GM10266 (cell line): Measurements from ENCODE around the gene GMPS.

Experiments
- DNase-seq: peaks from one replicate; pipeline ENCODE4 v3.0.0; 2012; ENCODE audit errors: extremely low spot score
- TF ChIP-seq, protein P1 (sequence below): IDR thresholded peaks from 2 replicates; pipeline ENCODE4 v1.5.1; 2012; ENCODE audit warnings: mild to moderate bottlenecking, low read depth; ENCODE audit not compliant: control insufficient read depth, insufficient read depth; ENCODE audit errors: missing control alignments

Gene GMPS

DNA sequence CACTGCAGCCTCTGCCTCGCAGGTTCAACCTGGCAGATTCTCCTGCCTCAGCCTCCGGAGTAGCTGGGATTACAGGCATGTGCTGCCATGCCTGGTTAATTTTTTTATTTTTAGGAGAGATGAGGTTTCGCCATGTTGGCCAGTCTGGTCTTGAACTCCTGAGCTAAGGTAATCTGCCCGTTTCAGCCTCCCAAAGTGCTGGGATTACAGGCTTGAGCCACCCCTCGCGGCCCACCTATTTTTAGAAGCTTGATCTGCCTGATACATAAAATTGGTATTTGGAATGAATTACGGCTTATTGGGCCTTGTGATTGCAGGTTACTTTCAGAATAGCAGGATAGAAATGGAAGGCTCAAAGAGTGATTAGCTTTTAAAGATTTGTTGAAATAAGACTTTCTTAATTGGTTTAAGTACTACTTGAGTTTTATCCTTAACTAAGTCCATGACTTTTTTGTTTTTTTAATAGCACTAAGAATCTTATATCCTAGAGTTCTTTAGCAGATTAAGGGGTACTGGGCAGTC is 25.0 kb downstream of the GMPS start:
- DNase-seq: no peak
- TF ChIP-seq, protein P1, sequence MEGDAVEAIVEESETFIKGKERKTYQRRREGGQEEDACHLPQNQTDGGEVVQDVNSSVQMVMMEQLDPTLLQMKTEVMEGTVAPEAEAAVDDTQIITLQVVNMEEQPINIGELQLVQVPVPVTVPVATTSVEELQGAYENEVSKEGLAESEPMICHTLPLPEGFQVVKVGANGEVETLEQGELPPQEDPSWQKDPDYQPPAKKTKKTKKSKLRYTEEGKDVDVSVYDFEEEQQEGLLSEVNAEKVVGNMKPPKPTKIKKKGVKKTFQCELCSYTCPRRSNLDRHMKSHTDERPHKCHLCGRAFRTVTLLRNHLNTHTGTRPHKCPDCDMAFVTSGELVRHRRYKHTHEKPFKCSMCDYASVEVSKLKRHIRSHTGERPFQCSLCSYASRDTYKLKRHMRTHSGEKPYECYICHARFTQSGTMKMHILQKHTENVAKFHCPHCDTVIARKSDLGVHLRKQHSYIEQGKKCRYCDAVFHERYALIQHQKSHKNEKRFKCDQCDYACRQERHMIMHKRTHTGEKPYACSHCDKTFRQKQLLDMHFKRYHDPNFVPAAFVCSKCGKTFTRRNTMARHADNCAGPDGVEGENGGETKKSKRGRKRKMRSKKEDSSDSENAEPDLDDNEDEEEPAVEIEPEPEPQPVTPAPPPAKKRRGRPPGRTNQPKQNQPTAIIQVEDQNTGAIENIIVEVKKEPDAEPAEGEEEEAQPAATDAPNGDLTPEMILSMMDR: no peak

DNA sequence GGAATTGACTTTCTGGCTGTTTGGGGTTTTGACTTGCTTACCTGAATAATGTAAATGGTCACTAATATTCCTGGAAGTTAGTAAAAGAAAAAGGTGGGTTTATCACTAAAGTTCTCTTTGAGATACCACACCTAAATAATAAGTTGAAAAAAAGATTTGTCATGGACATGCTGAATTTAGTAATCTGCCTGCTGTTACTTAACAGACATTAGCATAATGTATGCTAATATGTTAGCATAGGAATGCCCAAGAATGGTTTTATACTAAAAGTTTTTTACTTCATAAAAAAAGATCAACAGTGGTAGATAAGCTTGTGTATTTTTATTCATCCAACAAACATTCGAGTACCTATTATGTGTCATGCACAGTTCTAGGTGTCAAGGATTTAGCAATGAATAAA is 36.5 kb downstream of the GMPS start:
- TF ChIP-seq, protein P1: no peak
- no peak for DNase-seq

DNA sequence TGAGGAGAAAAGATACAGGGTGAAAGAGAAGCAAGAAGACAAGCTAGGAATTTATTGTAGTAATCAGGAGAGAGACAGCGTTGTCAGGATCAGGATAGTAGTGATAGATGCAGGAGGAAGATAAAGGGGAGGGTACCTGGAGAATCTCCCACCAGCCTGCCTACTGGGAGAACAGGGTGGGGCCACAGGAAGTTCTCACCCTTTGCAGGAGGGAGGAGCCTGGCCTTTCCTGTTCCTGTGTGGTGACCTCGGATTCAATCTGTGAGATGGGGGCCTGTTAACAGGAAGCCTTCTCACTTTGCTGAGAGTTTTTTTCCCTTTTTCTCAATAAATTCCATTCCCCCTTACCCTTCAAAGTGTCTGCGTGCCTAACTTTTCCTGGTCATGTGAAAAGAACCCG is 37.6 kb downstream of the GMPS start:
- DNase-seq: no peak
- TF ChIP-seq, protein P1: no peak

DNA sequence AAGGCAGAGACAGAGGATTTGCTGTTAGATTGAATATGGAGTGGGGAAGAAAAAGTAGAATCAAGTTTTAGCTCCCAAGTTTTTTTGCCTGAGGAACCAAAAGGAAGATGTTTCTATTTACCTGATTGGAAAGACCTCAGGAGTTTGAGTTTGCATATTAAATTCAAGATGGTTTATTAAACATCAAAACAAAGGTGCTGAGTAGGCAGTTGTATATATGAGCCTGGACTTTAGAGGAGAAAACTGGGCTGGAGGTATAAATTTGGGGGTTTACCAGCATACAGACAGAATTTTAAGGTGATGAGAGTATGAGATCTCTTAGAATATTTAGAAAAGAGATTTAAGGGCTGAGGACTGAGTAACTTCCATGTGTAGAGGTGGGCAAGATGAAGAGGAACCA is 38.2 kb downstream of the GMPS start:
- TF ChIP-seq, protein P1: no peak
- DNase-seq: no peak

DNA sequence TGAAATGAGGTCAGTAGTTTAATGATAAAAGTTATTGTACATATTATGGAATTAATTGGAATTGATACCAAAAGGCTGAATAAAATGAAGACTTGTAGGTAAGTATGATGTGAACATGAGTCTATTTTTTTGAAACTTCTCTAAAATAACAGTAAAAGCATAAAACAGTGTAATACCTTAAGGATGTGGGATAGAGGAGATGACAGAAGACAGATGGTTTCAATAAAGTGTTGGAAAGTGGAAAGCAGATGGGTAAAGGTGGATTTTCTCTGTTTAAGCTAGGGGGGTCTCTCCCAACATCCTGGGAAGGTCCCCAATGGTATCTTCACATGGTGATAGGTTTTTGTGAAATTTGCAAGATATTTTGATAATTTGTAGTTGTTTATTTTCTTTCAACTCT is 41.6 kb downstream of the GMPS start:
- TF ChIP-seq, protein P1: no peak

DNA sequence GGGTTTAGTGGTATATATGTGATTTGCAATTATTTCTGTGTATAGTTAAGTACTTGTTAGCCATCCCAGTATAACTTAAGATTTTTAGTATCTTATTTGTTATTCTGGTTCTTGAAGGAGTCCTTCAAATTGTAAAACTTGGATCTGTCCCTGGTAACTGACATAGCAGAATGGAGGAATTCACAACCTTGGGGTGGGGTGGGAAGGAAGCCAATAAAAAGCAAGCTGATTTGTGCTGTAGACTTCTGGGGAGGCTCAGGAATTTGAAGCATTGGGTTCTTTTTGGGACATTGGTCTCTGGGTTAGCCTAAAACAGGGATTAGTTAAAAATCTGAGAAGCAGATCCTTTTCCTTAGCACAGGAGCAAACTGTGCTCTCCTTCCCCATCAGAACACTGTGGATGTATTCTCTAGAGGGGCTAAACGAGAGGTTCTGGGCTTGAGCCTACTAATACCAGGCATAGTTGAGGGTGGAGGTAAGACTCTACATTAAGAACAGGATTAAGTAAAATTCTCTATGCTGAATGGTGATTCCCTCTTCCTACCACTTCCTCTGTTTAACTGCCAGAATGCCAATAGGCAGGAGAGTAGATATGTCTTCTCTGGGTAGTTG is 42.2 kb downstream of the GMPS start:
- no peak for DNase-seq

More for the DNA sequence above, 41.6 kb downstream of the GMPS start:
- no peak for DNase-seq

DNA sequence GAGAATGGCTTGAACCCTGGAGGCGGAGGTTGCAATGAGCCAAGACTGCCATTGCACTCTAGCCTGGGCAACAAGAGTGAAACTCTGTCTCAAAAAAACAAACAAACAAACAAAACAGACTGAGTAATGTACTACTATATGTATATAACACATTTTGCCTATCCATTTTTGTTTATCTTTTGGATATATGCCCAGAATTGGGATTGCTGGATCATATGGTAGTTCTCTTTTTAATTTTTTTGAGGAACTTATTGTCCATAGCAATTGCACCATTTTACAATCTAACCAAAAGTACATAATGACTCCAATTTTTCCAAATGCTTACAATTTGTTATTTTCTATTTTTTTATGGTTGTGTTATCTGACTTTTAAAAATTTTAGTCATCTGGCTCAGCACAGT is 47.3 kb downstream of the GMPS start:
- TF ChIP-seq, protein P1: no peak
- DNase-seq: no peak

More for the DNA sequence above, 42.2 kb downstream of the GMPS start:
- TF ChIP-seq, protein P1: no peak
